Uterine smooth muscle cell (primary cell): ENCODE results near the gene CNGA3. TPM values are rescaled to one million over a fixed set of nuclear protein-coding genes. Genes with fewer than 3 reads are reported as not detected.

Experiments
- total RNA-seq: library from RNA; depleted of rRNA; stranded (reverse); fragments of >200 nt; gene quantifications from 2 replicates; pipeline ENCODE4 v1.2.3, GENCODE V29; 2014

The CNGA3 gene
- total RNA-seq, result not detected in 2 replicates

DNA sequence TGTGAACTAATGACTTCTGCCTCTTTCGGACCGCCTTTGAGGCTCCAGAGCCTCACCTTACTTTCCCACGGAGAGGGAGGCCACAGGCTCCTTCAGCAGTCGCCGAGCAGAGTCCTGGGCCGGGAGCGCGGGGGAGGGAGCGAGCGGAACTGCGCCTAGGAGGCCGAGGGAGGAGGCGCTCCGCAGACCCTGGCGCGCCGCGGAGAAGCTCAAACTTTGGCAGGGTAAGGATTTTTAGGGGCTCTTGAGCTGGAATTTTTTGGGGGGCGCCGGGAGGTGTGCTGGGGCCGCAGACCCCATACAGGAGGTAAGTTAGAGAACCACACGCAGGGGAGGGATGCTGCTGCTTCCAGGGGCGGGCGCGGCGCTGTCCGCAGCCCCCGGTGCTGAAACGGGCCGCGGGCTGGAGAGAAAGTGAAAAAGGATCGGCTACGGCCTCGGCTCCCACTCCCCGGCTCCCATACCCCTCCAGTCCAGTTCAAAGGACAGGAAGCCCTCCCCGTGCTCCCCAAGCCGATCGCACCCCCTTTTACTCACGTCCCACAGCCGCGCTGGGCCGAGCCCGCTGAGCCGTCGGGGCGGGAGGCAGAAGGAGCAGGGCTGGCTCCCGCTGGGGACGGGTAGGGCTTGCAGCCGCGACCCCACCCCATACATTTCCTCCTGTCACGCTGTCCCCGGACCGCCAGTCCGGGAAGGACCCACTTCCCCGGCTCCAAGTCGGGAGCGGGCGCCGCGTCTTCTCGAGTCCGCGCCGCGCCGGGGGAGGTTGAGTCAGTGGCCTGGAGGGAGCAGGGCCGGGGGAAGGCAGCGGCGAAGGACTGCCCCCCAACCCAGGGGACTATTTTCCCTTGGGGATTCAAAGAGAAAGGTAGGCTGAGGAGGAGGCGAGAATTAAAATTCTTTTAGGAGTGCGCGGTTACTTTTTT is at the start of gene CNGA3:
TSS of gene CNGA3 (plus strand) at position 146 of the 926 bp plus-strand sequence. CDS start 23,520 bp downstream, outside the sequence.

DNA sequence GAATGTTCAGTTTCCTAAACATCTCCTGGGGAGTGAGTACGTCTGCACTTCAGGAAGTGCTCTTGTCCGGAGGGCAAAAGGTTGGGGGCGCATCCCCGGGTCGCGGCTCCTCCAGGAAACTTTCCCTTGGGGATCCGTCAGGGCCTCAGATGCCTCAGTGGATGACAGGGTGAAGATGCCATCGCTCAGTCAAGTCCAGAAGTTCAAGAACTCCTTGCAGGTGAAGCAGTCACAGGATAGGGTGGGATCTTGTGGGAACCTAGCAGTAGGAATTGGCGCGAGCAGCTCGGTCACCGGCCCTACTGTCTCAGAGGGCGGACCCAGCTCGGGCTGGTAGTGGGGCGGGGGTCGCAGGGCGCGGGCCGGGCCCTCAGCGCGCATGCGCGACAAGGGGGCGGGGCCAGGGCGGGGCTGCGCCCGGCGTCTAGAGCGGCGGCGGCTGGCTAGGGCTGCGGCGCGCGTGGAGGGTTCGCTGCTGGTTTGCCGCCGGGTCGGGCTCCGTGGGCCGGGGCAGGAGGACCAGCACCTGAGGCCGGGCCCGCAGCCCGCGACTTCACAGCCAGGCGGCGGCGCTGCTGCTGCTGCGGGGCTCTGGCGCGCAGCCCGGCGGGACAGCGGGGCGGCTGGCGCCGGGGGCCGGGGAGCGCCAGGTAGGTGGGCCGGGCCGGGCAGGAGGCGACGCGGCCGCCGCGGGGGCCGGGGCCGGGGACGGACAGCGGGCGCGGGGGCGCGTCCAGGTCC is 98.3 kb downstream of the CNGA3 start, which contains the start of gene INPP4A:
TSS of gene INPP4A (plus strand) at position 423 of the 741 bp plus-strand sequence. CDS start 75,191 bp downstream, outside the sequence.

Other genes with a start within 250 kb of the CNGA3 start
- gene INPP4A, start 98.4 kb downstream of the CNGA3 start, total RNA-seq, result 33.1 and 34.3 TPM in 2 replicates